GM12878 (cell line): ENCODE measurements around the gene TMED10. TPM values are rescaled to one million over a fixed set of nuclear protein-coding genes. Genes with fewer than 3 reads are reported as not detected.

Source experiments
- ATAC-seq: fragments of 200-7000 bp; cut with Tn5 transposase; 3 replicates; pipeline ENCODE4 v1.9.1; 2020; ENCODE audit warnings: mild to moderate bottlenecking, moderate library complexity
- BruUV-seq: library from RNA; stranded (reverse); fragments of 400-500 nt; replicated peaks from 2 replicates; lab custom pipeline; 2021; lab: Mats Ljungman, UMichigan
- CTCF ChIA-PET: fragments of 300-600 bp; sonication (Branson Sonifier 250); formaldehyde crosslinking; extraction: SDS; loops from one replicate; lab custom pipeline; 2021; ENCODE audit warnings: inconsistent platforms; lab: Yijun Ruan, JAX
- POLR2A ChIA-PET: fragments of 350-600 bp; formaldehyde crosslinking; extraction: SDS; loops from one replicate; lab custom pipeline; 2021; ENCODE audit warnings: inconsistent platforms; lab: Charles Lee
- RAD21 ChIA-PET: fragments of 300-600 bp; sonication (Branson Sonifier 250); formaldehyde crosslinking; loops from one replicate; lab custom pipeline; 2023; ENCODE audit warnings: antibody characterized with exemption; ENCODE audit not compliant: unreplicated experiment; lab: Charles Lee
- SMC1A ChIA-PET: fragments of 300-600 bp; sonication (Branson Sonifier 250); formaldehyde crosslinking; loops from one replicate; lab custom pipeline; 2023; ENCODE audit not compliant: unreplicated experiment, uncharacterized antibody; lab: Charles Lee
- DNase-seq: peaks from one replicate; pipeline ENCODE4 v3.0.0-alpha.2; 2011; ENCODE audit warnings: low read depth, low spot score
- FAIRE-seq: peaks from 3 replicates; lab custom pipeline; 2011; peaks lifted over from hg19 to GRCh38; lab: Jason Lieb, UNC
- H2AFZ ChIP-seq: 2 replicates; pipeline ENCODE4 v1.6.0; 2011; ENCODE audit warnings: low read depth, low read length, control low read depth; ENCODE audit not compliant: control insufficient read depth
- H3K27ac ChIP-seq: 2 replicates; pipeline ENCODE4 v1.5.1; 2011; ENCODE audit warnings: control low read depth; ENCODE audit not compliant: control insufficient read depth, insufficient read depth
- H3K27me3 ChIP-seq, 2 experiments: replicated peaks in 1 of 2; 2 replicates each; pipeline versions ENCODE4 v1.6.0 to v1.6.1; 2011; ENCODE audit warnings: low read length in 1 of 2; ENCODE audit not compliant: control insufficient read depth in 2 of 2, insufficient read depth in 2 of 2
- H3K36me3 ChIP-seq, 2 experiments: 2 replicates each; pipeline ENCODE4 v1.5.1; 2011; ENCODE audit warnings: low read length in 1 of 2; ENCODE audit not compliant: control insufficient read depth in 2 of 2, insufficient read depth in 2 of 2
- H3K4me1 ChIP-seq: 2 replicates; pipeline ENCODE4 v1.6.1; 2011; ENCODE audit warnings: mild to moderate bottlenecking, low read length, moderate library complexity, mixed read lengths; ENCODE audit not compliant: control insufficient read depth, insufficient read depth
- H3K4me2 ChIP-seq: 2 replicates; pipeline ENCODE4 v1.6.0; 2011; ENCODE audit warnings: control low read depth; ENCODE audit not compliant: control insufficient read depth, insufficient read depth
- H3K4me3 ChIP-seq: fragments of 200-600 bp; sonication (generic); 2 replicates; pipeline ENCODE4 v1.5.1; 2016
- H3K79me2 ChIP-seq: 2 replicates; pipeline ENCODE4 v1.6.0; 2011; ENCODE audit warnings: low read length; ENCODE audit not compliant: control insufficient read depth, insufficient read depth
- H3K9ac ChIP-seq: 2 replicates; pipeline ENCODE4 v1.8.0; 2011; ENCODE audit warnings: low read length, control low read depth, mixed read lengths; ENCODE audit not compliant: control insufficient read depth, insufficient read depth
- H3K9me3 ChIP-seq: replicated peaks from 3 replicates; pipeline ENCODE4 v1.5.1; 2011; ENCODE audit warnings: mild to moderate bottlenecking, low read length; ENCODE audit not compliant: control insufficient read depth, insufficient read depth
- H4K20me1 ChIP-seq: 2 replicates; pipeline ENCODE4 v1.6.0; 2011; ENCODE audit not compliant: control insufficient read depth, insufficient read depth
- ASH2L ChIP-seq: fragments of 300-600, 200-600 bp; sonication (generic); IDR thresholded peaks from 2 replicates; pipeline ENCODE4 v1.6.1; 2017; ENCODE audit warnings: low read depth, mild to moderate bottlenecking, borderline replicate concordance
- BHLHE40 ChIP-seq, 2 experiments: fragments of 450-650 bp in 1 of 2; IDR thresholded peaks; 2 replicates each; pipeline ENCODE4 v1.6.1; 2011 to 2017; ENCODE audit warnings: low read depth in 2 of 2, borderline replicate concordance in 1 of 2, improper control_type of control experiment in 1 of 2, low read length in 1 of 2, mild to moderate bottlenecking in 1 of 2
- CREB1 ChIP-seq: IDR thresholded peaks from 2 replicates; pipeline ENCODE4 v1.6.1; 2012; ENCODE audit warnings: low read depth, mild to moderate bottlenecking, inconsistent platforms
- DPF2 ChIP-seq: fragments of 450-650 bp; IDR thresholded peaks from 2 replicates; pipeline ENCODE4 v1.6.1; 2017; ENCODE audit warnings: mild to moderate bottlenecking
- HDAC6 ChIP-seq: fragments of 200-600 bp; sonication (generic); IDR thresholded peaks from one replicate; pipeline ENCODE4 v1.8.0; 2017; ENCODE audit warnings: antibody characterized with exemption; ENCODE audit not compliant: unreplicated experiment
- IKZF2 ChIP-seq, 2 experiments: fragments of 450-650 bp; IDR thresholded peaks; 2 replicates each; pipeline ENCODE4 v1.6.1; 2017; ENCODE audit warnings: mild to moderate bottlenecking in 2 of 2, moderate library complexity in 2 of 2
- KAT2A ChIP-seq: conservative IDR thresholded peaks from 2 replicates; pipeline ENCODE4 v1.6.1; 2011; ENCODE audit warnings: low read depth, low read length; ENCODE audit not compliant: control insufficient read depth
- MYB ChIP-seq: fragments of 150-350 bp; IDR thresholded peaks from 2 replicates; pipeline ENCODE4 v1.6.1; 2014; ENCODE audit warnings: mild to moderate bottlenecking, low read depth, low read length, borderline replicate concordance
- RB1 ChIP-seq: fragments of 450-650 bp; formaldehyde crosslinking; IDR thresholded peaks from 2 replicates; pipeline ENCODE4 v1.6.1; 2017; ENCODE audit warnings: mild to moderate bottlenecking, borderline replicate concordance
- SIN3A ChIP-seq: IDR thresholded peaks from 2 replicates; pipeline ENCODE4 v1.6.1; 2012; ENCODE audit warnings: low read depth, low read length, improper control_type of control experiment
- SMAD1 ChIP-seq: fragments of 450-650 bp; IDR thresholded peaks from 2 replicates; pipeline ENCODE4 v1.6.1; 2018; ENCODE audit warnings: mild to moderate bottlenecking, low read depth; ENCODE audit not compliant: partially characterized antibody
- STAT1 ChIP-seq: fragments of 450-650 bp; conservative IDR thresholded peaks from 2 replicates; pipeline ENCODE4 v1.6.1; 2014; ENCODE audit warnings: antibody characterized with exemption, mild to moderate bottlenecking
- STAT3 ChIP-seq: IDR thresholded peaks from 2 replicates; pipeline ENCODE4 v1.6.1; 2011; ENCODE audit warnings: low read depth, low read length, improper control_type of control experiment
- TAF1 ChIP-seq: IDR thresholded peaks from 2 replicates; pipeline ENCODE4 v1.6.1; 2011; ENCODE audit warnings: mild to moderate bottlenecking, low read depth, low read length, borderline replicate concordance
- WRNIP1 ChIP-seq: IDR thresholded peaks from 2 replicates; pipeline ENCODE4 v1.6.1; 2011; ENCODE audit warnings: low read depth, low read length, improper control_type of control experiment, borderline replicate concordance
- ZNF207 ChIP-seq: fragments of 450-650 bp; IDR thresholded peaks from 2 replicates; pipeline ENCODE4 v1.6.1; 2014; ENCODE audit warnings: antibody characterized with exemption, mild to moderate bottlenecking, borderline replicate concordance
- WGBS: methylation state at CpG from one replicate; pipeline ENCODE4 v1.1.6; 2016; ENCODE audit warnings: low lambda C conversion rate; ENCODE audit not compliant: insufficient replicate concordance, insufficient coverage; ENCODE audit errors: missing lambda C conversion rate; 5-methylcytosine and 5-hydroxymethylcytosine counted together
- in situ Hi-C: fragments of 300-500 bp; cut with MboI; formaldehyde crosslinking; loops from 9 replicates; pipeline ENCODE4 v1.14.3; 2018; ENCODE audit warnings: mixed read lengths
- intact Hi-C: fragments of 100-400 bp; cut with micrococcal nuclease; formaldehyde crosslinking; loops from one replicate; pipeline ENCODE4 v1.14.2; 2022; ENCODE audit not compliant: unreplicated experiment
- polyA plus RNA-seq, 11 experiments: library from polyadenylated mRNA; depleted of rRNA in 4 of 11; unstranded in 6 of 11; stranded (reverse) in 5 of 11; fragments of >200 nt; fragmentation: Nextera tagmentation in 4 of 11; fragmentation: Illumina TruSeq in 1 of 11; extraction: Ambion mirVana in 4 of 11; extraction: Trizol in 1 of 11; gene quantifications; 1 replicate in 1 of 11; 2 replicates in 10 of 11; pipeline versions ENCODE4 v1.2.1 to v1.2.3, GENCODE V29; 2011 to 2016; ENCODE audit warnings: inconsistent platforms in 2 of 11, missing spikeins in 2 of 11, low read depth in 1 of 11
- total RNA-seq, 4 experiments: library from RNA; depleted of rRNA in 3 of 4; stranded (reverse); fragments of >200 nt in 3 of 4; fragmentation: Illumina TruSeq in 1 of 4; extraction: Trizol in 1 of 4; gene quantifications; 2 replicates each; pipeline versions ENCODE4 v1.2.1 to v1.2.3, GENCODE V29; 2013 to 2021
- TF ChIP-seq, protein P1 (sequence below): fragments of 450-650 bp; IDR thresholded peaks from 2 replicates; pipeline ENCODE4 v1.6.1; 2014; ENCODE audit warnings: mild to moderate bottlenecking
- TF ChIP-seq, protein P2 (sequence below): IDR thresholded peaks from 2 replicates; pipeline ENCODE4 v1.6.1; 2011; ENCODE audit warnings: borderline replicate concordance, low read depth, mild to moderate bottlenecking, moderate library complexity, mixed read lengths, low read length; ENCODE audit not compliant: insufficient read depth; ENCODE audit errors: extremely low read length
- TF ChIP-seq, protein P3 (sequence below): fragments of 150-350 bp; IDR thresholded peaks from 2 replicates; pipeline ENCODE4 v1.6.1; 2014; ENCODE audit warnings: mild to moderate bottlenecking, low read depth, low read length

Gene TMED10
- total and polyA plus RNA-seq, 10 of the 15 experiments (the other 5 are each of a cell fraction or from before 2014, with no cell fraction given): 99.8 to 270 (median 180) TPM

DNA sequence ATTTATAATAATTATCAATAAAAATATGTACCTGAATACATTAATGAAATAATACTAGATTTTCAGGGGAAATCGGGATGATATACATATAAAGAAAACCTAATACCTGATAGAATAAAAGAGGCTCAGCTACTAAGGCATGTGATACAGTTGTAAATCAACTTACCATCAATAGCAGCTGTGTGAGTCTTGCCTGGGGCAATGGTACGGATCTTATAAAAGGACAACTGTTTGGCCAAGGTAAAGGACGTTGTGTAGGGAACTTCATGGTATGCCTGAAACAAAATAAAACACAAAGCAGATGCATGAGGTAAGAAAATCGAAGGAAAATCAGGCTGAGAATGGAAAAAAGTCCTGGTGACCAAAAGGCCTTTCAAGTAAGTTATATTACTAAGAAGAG lies 74.9 kb downstream of the TMED10 start:
- Histone ChIP-seq H3K9me3 (no peaks in the 10 kb centered on the region), H3K4me1 (no peaks in the 10 kb centered on the region), H3K27ac (no peak overlapping the region), H3K27me3 (no peaks in the 10 kb centered on the region), H3K9ac (no peak overlapping the region), H2AFZ (no peak overlapping the region), H3K36me3 (peaks cover 1 to 14% of the 10 kb centered on the region in 2 experiments; a peak in 3 of 4 replicates), H4K20me1 (no peaks in the 10 kb centered on the region; the same call in 1 of the 2 replicates), H3K4me3 (no peak overlapping the region), H3K79me2 (no peaks in the 10 kb centered on the region), H3K4me2 (no peak overlapping the region)
- ChIA-PET POLR2A (no interaction called here), SMC1A (interaction anchor here (1.4 to 1.5 kb wide), 2 partner anchors 13 to 16 kb away, joined by 4 to 5 read pairs; no protein-coding TSS in a partner anchor), RAD21 (no interaction called here), CTCF (interaction anchor here (1.1 to 1.5 kb wide), 2 partner anchors 11 to 201 kb away, joined by 7 read pairs; no protein-coding TSS in a partner anchor)
- BruUV-seq: no TSS peak
- in situ Hi-C loops (no loop called here), intact Hi-C loops (no loop called here)
- WGBS: 97% methylated on average over 4 of the region's 4 CpGs
- no peak for FAIRE-seq
- ATAC-seq: no peak
- TF ChIP-seq DPF2 (no peak), BHLHE40 (IDR thresholded peaks at IDR 0.05; ENCODE audit: borderline replicate concordance in 1 of 2, low read depth in 2 of 2, low read length in 1 of 2) (no peak), HDAC6 (no peak), STAT1 (no peak), CREB1 (no peak), MYB (no peak), ZNF207 (no peak), RB1 (no peak), IKZF2 (IDR thresholded peaks at IDR 0.05) (no peak), KAT2A (no peak), SIN3A (no peak), ASH2L (no peak), WRNIP1 (no peak), STAT3 (no peak), TAF1 (no peak), SMAD1 (no peak)
- TF ChIP-seq, protein P1, sequence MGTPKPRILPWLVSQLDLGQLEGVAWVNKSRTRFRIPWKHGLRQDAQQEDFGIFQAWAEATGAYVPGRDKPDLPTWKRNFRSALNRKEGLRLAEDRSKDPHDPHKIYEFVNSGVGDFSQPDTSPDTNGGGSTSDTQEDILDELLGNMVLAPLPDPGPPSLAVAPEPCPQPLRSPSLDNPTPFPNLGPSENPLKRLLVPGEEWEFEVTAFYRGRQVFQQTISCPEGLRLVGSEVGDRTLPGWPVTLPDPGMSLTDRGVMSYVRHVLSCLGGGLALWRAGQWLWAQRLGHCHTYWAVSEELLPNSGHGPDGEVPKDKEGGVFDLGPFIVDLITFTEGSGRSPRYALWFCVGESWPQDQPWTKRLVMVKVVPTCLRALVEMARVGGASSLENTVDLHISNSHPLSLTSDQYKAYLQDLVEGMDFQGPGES: no peak
- TF ChIP-seq, protein P2, sequence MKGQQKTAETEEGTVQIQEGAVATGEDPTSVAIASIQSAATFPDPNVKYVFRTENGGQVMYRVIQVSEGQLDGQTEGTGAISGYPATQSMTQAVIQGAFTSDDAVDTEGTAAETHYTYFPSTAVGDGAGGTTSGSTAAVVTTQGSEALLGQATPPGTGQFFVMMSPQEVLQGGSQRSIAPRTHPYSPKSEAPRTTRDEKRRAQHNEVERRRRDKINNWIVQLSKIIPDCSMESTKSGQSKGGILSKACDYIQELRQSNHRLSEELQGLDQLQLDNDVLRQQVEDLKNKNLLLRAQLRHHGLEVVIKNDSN: no peak
- TF ChIP-seq, protein P3, sequence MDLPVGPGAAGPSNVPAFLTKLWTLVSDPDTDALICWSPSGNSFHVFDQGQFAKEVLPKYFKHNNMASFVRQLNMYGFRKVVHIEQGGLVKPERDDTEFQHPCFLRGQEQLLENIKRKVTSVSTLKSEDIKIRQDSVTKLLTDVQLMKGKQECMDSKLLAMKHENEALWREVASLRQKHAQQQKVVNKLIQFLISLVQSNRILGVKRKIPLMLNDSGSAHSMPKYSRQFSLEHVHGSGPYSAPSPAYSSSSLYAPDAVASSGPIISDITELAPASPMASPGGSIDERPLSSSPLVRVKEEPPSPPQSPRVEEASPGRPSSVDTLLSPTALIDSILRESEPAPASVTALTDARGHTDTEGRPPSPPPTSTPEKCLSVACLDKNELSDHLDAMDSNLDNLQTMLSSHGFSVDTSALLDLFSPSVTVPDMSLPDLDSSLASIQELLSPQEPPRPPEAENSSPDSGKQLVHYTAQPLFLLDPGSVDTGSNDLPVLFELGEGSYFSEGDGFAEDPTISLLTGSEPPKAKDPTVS: no peak
- DNase-seq: no peak
